Astrocyte (in vitro differentiated cells and primary cell): ENCODE data around the gene TBXAS1. TPM values are rescaled to one million over a fixed set of nuclear protein-coding genes. Genes with fewer than 3 reads are reported as not detected.
"Not testable (repeated sequence)": the region's sequence is repeated elsewhere in the genome, so short reads cannot be mapped to it uniquely, and the experiment has no call there.

Experiments
- DNase-seq: peaks from one replicate; pipeline ENCODE4 v3.0.0-alpha.2; 2010; ENCODE audit warnings: low read depth
- FAIRE-seq: peaks from 2 replicates; lab custom pipeline; 2011; peaks lifted over from hg19 to GRCh38; lab: Jason Lieb, UNC
- H2AFZ ChIP-seq: 2 replicates; pipeline ENCODE4 v1.6.0; 2012; ENCODE audit warnings: low read depth, low read length, inconsistent platforms
- H3K27ac ChIP-seq: 2 replicates; pipeline ENCODE4 v1.5.1; 2011; ENCODE audit warnings: low read depth, low read length, inconsistent platforms
- H3K27me3 ChIP-seq: 2 replicates; pipeline ENCODE4 v1.6.0; 2011; ENCODE audit warnings: low read length, inconsistent platforms; ENCODE audit not compliant: insufficient read depth
- H3K36me3 ChIP-seq: 2 replicates; pipeline ENCODE4 v1.5.1; 2011; ENCODE audit warnings: low read length, inconsistent platforms; ENCODE audit not compliant: insufficient read depth
- H3K4me1 ChIP-seq: 2 replicates; pipeline ENCODE4 v1.5.1; 2011; ENCODE audit warnings: low read length, inconsistent platforms; ENCODE audit not compliant: insufficient read depth
- H3K4me2 ChIP-seq: 2 replicates; pipeline ENCODE4 v1.6.0; 2012; ENCODE audit warnings: low read length, inconsistent platforms
- H3K4me3 ChIP-seq: 2 replicates; pipeline ENCODE4 v1.5.1; 2011; ENCODE audit warnings: low read depth, mild to moderate bottlenecking, low read length, inconsistent platforms; ENCODE audit not compliant: insufficient read depth
- H3K79me2 ChIP-seq: 2 replicates; pipeline ENCODE4 v1.6.0; 2012; ENCODE audit warnings: mild to moderate bottlenecking, low read length, inconsistent platforms; ENCODE audit not compliant: insufficient read depth
- H3K9ac ChIP-seq: 2 replicates; pipeline ENCODE4 v1.6.0; 2012; ENCODE audit warnings: mild to moderate bottlenecking, low read length, inconsistent platforms
- H3K9me3 ChIP-seq: 2 replicates; pipeline ENCODE4 v1.5.1; 2012; ENCODE audit warnings: low read depth, mild to moderate bottlenecking, low read length, inconsistent platforms; ENCODE audit not compliant: insufficient read depth
- H4K20me1 ChIP-seq: 2 replicates; pipeline ENCODE4 v1.6.0; 2012; ENCODE audit warnings: low read length, inconsistent platforms; ENCODE audit not compliant: insufficient read depth
- H3K27ac Mint-ChIP-seq: one replicate; pipeline ENCODE4 v1.8.0; 2021; ENCODE audit warnings: mild to moderate bottlenecking, mixed read lengths; ENCODE audit not compliant: unreplicated experiment
- H3K27me3 Mint-ChIP-seq: one replicate; pipeline ENCODE4 v1.8.0; 2021; ENCODE audit warnings: low read depth, mixed read lengths; ENCODE audit not compliant: unreplicated experiment
- H3K36me3 Mint-ChIP-seq: one replicate; pipeline ENCODE4 v1.8.0; 2021; ENCODE audit warnings: low read depth, mixed read lengths; ENCODE audit not compliant: unreplicated experiment
- H3K4me1 Mint-ChIP-seq: one replicate; pipeline ENCODE4 v1.8.0; 2021; ENCODE audit warnings: low read depth, mixed read lengths; ENCODE audit not compliant: unreplicated experiment
- H3K4me3 Mint-ChIP-seq: one replicate; pipeline ENCODE4 v1.8.0; 2021; ENCODE audit warnings: mild to moderate bottlenecking, moderate library complexity, mixed read lengths; ENCODE audit not compliant: unreplicated experiment
- H3K9me3 Mint-ChIP-seq: one replicate; pipeline ENCODE4 v1.8.0; 2021; ENCODE audit warnings: mild to moderate bottlenecking, mixed read lengths; ENCODE audit not compliant: unreplicated experiment
- EZH2 ChIP-seq: IDR thresholded peaks from 2 replicates; pipeline ENCODE4 v1.6.1; 2012; ENCODE audit warnings: mild to moderate bottlenecking, low read length, inconsistent platforms; ENCODE audit not compliant: insufficient read depth
- total RNA-seq: library from RNA; stranded (reverse); gene quantifications from 2 replicates; pipeline ENCODE4 v1.2.1, GENCODE V29; 2021
- TF ChIP-seq, protein P1 (sequence below): IDR thresholded peaks from 2 replicates; pipeline ENCODE4 v1.5.1; 2011; ENCODE audit warnings: low read depth, mild to moderate bottlenecking, inconsistent platforms, low read length, moderate library complexity; ENCODE audit not compliant: insufficient read depth

Gene TBXAS1
- total RNA-seq, 1 donor from 2014 or later: 1.1 TPM

DNA sequence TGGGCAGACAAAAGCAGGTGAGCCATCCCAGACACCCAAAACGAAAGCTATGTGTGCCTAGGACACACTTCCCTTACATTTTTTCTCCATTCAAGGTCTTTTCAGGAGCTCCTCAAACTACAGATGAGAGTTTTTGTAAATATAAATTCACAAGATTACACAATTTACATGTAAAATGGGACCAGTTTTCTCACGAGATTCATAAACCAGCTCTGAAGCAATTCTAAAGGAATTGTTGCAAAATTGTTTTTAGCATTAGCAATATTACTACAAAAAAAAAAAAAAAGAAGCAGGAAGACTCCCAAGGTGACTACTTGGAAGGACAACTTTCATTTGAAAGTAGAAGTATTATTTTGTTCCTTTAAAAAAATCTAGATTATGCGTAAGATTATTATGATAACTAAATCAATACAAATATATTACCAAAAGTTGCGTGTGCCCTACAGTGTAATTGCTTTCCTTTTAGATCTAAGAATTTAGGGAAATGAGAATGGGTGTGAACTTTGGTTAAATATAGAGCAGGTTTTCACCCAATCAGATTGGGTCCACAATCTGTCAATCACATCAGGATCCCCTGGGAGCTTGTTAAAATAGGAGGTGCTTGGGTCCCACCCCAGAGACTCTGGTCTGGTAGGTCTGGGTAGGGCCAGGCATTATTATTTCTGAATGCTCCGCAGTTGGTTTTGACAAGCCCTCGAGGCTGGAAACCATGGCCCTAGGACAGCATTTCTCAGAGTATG is 72.2 kb downstream of the TBXAS1 start:
- Mint-ChIP-seq H3K4me3 (no peak overlapping the region), H3K4me1 (no peaks in the 10 kb centered on the region), H3K9me3 (no peaks in the 10 kb centered on the region), H3K27ac (no peak overlapping the region), H3K36me3 (no peaks in the 10 kb centered on the region), H3K27me3 (peaks cover 18% of the 10 kb centered on the region)
- Histone ChIP-seq H3K36me3 (no peaks in the 10 kb centered on the region), H3K4me1 (no peaks in the 10 kb centered on the region), H3K4me2 (no peak overlapping the region), H2AFZ (no peak overlapping the region), H3K27ac (no peak overlapping the region), H3K4me3 (no peak overlapping the region), H3K9ac (no peak overlapping the region), H4K20me1 (no peaks in the 10 kb centered on the region), H3K79me2 (no peaks in the 10 kb centered on the region), H3K9me3 (no peaks in the 10 kb centered on the region), H3K27me3 (no peaks in the 10 kb centered on the region)
- TF ChIP-seq, protein P1, sequence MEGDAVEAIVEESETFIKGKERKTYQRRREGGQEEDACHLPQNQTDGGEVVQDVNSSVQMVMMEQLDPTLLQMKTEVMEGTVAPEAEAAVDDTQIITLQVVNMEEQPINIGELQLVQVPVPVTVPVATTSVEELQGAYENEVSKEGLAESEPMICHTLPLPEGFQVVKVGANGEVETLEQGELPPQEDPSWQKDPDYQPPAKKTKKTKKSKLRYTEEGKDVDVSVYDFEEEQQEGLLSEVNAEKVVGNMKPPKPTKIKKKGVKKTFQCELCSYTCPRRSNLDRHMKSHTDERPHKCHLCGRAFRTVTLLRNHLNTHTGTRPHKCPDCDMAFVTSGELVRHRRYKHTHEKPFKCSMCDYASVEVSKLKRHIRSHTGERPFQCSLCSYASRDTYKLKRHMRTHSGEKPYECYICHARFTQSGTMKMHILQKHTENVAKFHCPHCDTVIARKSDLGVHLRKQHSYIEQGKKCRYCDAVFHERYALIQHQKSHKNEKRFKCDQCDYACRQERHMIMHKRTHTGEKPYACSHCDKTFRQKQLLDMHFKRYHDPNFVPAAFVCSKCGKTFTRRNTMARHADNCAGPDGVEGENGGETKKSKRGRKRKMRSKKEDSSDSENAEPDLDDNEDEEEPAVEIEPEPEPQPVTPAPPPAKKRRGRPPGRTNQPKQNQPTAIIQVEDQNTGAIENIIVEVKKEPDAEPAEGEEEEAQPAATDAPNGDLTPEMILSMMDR: no peak
- DNase-seq (no peak), FAIRE-seq (no peak)

DNA sequence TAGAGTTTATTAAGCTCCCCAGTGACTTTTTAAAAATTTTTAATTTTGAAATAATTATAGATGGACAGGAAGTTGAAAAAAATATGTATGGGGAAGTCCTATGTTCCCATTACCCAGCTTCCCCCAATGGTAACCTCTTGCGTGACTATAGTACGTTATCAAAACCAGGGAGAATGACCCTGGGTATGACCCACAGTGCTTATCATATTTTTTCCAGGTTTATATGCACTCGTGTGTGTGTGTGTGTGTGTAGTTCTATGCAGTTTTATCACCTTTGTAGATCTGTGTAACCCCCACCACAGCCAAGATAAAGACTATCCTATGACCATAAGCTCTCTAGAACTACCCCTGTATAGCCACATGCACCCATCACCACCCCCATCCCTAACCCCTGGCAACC is 72.8 kb downstream of the TBXAS1 start:
- H3K4me3 ChIP-seq: no peak overlapping the region
- no peak overlapping the region for H3K27ac ChIP-seq
- FAIRE-seq: no peak
- H3K36me3 Mint-ChIP-seq: no peaks in the 10 kb centered on the region
- H4K20me1 ChIP-seq: no peaks in the 10 kb centered on the region
- H3K9ac ChIP-seq: no peak overlapping the region
- no peak overlapping the region for H3K4me2 ChIP-seq
- H3K36me3 ChIP-seq: no peaks in the 10 kb centered on the region
- no peak overlapping the region for H3K27ac Mint-ChIP-seq
- H3K9me3 ChIP-seq: no peaks in the 10 kb centered on the region
- H3K27me3 ChIP-seq: no peaks in the 10 kb centered on the region
- H3K4me3 Mint-ChIP-seq: no peak overlapping the region
- no peaks in the 10 kb centered on the region for H3K9me3 Mint-ChIP-seq
- H3K27me3 Mint-ChIP-seq: peaks cover 14% of the 10 kb centered on the region
- TF ChIP-seq, protein P1: no peak
- no peak for TF ChIP-seq EZH2
- H3K4me1 ChIP-seq: no peaks in the 10 kb centered on the region
- H3K4me1 Mint-ChIP-seq: no peaks in the 10 kb centered on the region
- H3K79me2 ChIP-seq: no peaks in the 10 kb centered on the region
- DNase-seq: no peak
- no peak overlapping the region for H2AFZ ChIP-seq

DNA sequence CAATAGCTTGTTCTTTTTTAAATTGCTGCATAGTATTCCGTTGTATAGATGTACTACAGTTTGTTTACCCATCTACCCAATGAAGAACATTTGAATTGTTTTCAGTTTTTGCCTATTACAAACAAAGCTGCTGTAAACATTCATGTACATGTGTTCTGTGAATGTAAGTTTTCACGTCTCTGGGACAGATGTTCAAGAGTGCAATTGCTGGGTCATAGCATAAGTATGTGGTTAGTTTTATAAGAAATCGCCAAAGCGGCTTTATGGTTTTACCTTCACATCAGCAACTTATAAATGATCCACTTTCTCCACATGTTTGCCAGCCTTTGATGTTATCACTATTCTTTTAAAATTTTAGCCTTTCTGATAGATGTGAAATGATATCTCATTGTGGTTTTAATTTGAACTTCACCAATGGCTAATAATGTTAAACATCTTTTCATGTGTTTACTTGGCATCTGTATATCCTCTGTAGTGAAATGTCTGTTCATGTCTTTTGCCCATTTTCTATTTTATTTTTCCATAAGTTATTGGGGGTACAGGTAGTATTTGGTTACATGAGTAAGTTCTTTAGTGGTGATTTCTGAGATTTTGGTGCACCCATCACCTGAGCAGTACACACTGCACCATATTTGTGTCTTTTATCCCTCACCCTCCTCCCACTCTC is 73.5 kb downstream of the TBXAS1 start:
- Histone ChIP-seq H3K79me2 (no peaks in the 10 kb centered on the region), H3K9me3 (no peaks in the 10 kb centered on the region), H3K9ac (no peak overlapping the region), H3K4me1 (no peaks in the 10 kb centered on the region), H2AFZ (no peak overlapping the region), H3K27ac (no peak overlapping the region), H3K27me3 (no peaks in the 10 kb centered on the region), H3K36me3 (no peaks in the 10 kb centered on the region), H3K4me3 (no peak overlapping the region), H4K20me1 (no peaks in the 10 kb centered on the region), H3K4me2 (no peak overlapping the region)
- no peaks in the 10 kb centered on the region for H3K9me3 Mint-ChIP-seq
- no peak overlapping the region for H3K27ac Mint-ChIP-seq
- no peak for TF ChIP-seq EZH2
- TF ChIP-seq, protein P1: no peak
- no peaks in the 10 kb centered on the region for H3K4me1 Mint-ChIP-seq
- DNase-seq (no peak), FAIRE-seq (no peak)
- H3K27me3 Mint-ChIP-seq: peaks cover 12% of the 10 kb centered on the region
- H3K4me3 Mint-ChIP-seq: no peak overlapping the region
- H3K36me3 Mint-ChIP-seq: no peaks in the 10 kb centered on the region

DNA sequence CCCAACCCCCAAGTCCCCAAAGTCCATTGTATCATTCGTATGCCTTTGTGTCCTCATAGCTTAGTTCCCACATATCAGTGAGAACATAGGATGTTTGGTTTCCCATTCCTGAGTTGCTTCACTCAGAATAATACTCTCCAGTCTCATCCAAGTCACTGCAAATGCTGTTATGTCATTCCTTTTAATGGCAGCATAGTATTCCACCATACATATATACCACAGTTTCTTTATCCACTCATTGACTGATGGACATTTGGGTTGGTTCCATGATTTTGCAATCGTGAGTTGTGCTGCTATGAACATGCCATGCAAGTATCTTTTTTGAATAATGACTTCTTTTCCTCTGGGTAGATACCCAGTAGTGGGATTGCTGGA is 74.0 kb downstream of the TBXAS1 start:
- H3K36me3 ChIP-seq, H3K4me3 Mint-ChIP-seq, H3K9ac ChIP-seq, H3K9me3 ChIP-seq, H2AFZ ChIP-seq, H3K36me3 Mint-ChIP-seq, FAIRE-seq, DNase-seq, H3K79me2 ChIP-seq, H4K20me1 ChIP-seq, H3K27me3 ChIP-seq, H3K27ac ChIP-seq, H3K4me1 Mint-ChIP-seq, H3K4me3 ChIP-seq, H3K4me2 ChIP-seq, H3K27ac Mint-ChIP-seq, H3K4me1 ChIP-seq, H3K9me3 Mint-ChIP-seq: not testable (repeated sequence)
- H3K27me3 Mint-ChIP-seq: peaks cover 12% of the 10 kb centered on the region
